ENCODE results near the gene CLK2. TPM values are rescaled to one million over a fixed set of nuclear protein-coding genes. Genes with fewer than 3 reads are reported as not detected.

CLK2 gene
- total and polyA plus RNA-seq, 2 of the 8 experiments (the other 6 are each of a cell fraction or from before 2014, with no cell fraction given) = 62.2 to 76.0 TPM

DNA sequence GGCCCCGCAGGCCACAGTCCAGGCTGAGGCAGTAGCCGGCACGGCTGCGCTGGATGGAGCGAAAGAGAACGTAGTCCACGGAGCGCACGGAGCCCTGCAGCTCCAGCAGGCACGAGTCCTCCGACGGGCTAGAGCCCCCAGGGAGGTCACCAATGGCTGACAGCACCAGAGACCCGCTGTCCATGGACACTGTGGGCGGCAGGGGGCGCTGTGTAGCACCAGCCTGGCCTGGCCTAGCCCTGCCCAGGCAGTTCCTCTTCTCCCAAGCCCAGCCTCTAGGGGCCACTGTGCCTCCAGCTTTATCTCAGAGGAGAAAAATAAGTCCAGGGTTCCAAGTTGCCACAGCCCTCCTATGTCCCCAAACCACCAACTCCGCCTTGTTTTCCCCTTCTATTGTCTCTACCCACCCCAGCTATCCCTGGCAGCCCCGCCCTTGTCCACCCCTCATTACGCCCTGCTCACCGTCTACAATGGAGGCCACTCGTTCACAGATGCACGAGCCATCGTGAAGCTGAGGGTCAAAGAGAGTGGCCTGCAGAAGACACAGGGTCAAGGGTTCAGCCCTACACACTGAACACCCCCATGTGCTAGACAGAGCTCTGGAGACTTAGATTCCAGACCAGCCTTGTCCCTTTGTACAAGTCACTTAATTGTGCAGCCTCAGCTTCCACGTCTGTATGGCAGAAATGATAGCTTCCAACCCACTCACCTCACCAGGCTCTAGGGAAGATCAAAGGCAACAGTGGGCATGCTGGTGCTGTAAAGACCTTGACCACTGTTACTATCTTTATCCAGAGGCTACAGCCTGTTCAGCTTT is 22.5 kb downstream of the CLK2 start (continued):
- TF ChIP-seq SP1 (IDR thresholded peaks at IDR 0.05; ENCODE audit: low read depth, low read length) (0 out of 2 replicates have a peak, but pooled peaks have one; percentile 33), CREB1 (IDR thresholded peaks at IDR 0.05) (peak; percentile 66), TCF12 (IDR thresholded peaks at IDR 0.05; ENCODE audit: low read depth, low read length) (no peak), SP4 (IDR thresholded peaks at IDR 0.05; ENCODE audit: low read length) (peak; percentile 45; the same call in 1 of the 2 replicates), GABPA (IDR thresholded peaks at IDR 0.05; ENCODE audit: borderline replicate concordance, insufficient read depth, low read length) (peak; percentile 66; the same call in 1 of the 2 replicates), FOSL1 (IDR thresholded peaks at IDR 0.05; ENCODE audit: insufficient read depth, low read depth, low read length) (no peak), SAP30 (IDR thresholded peaks at IDR 0.05; ENCODE audit: insufficient read depth, insufficient replicate concordance, low read length) (peak; percentile 41), RFX5 (IDR thresholded peaks at IDR 0.05; ENCODE audit: borderline replicate concordance, low read depth, low read length) (no peak), BRCA1 (IDR thresholded peaks at IDR 0.05; ENCODE audit: low read depth, low read length) (no peak), SIN3A (conservative IDR thresholded peaks at IDR 0.05 in 1 of 2, IDR thresholded peaks at IDR 0.05 in 1 of 2; ENCODE audit: low read depth in 1 of 2, low read length in 2 of 2) (peak; percentile 89 to 94; a peak in 3 of 4 replicates), SUZ12 (IDR thresholded peaks at IDR 0.05; ENCODE audit: low read length) (no peak), ASH2L (IDR thresholded peaks at IDR 0.05; ENCODE audit: low read length) (peak; percentile 59), CEBPB (IDR thresholded peaks at IDR 0.05; ENCODE audit: low read depth, low read length) (no peak)
- TF ChIP-seq, protein P1, sequence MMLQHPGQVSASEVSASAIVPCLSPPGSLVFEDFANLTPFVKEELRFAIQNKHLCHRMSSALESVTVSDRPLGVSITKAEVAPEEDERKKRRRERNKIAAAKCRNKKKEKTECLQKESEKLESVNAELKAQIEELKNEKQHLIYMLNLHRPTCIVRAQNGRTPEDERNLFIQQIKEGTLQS (IDR thresholded peaks at IDR 0.05; ENCODE audit: insufficient read depth, low read depth, low read length) = 0 out of 2 replicates have a peak, but pooled peaks have one; percentile 4
- TF ChIP-seq, protein P2, sequence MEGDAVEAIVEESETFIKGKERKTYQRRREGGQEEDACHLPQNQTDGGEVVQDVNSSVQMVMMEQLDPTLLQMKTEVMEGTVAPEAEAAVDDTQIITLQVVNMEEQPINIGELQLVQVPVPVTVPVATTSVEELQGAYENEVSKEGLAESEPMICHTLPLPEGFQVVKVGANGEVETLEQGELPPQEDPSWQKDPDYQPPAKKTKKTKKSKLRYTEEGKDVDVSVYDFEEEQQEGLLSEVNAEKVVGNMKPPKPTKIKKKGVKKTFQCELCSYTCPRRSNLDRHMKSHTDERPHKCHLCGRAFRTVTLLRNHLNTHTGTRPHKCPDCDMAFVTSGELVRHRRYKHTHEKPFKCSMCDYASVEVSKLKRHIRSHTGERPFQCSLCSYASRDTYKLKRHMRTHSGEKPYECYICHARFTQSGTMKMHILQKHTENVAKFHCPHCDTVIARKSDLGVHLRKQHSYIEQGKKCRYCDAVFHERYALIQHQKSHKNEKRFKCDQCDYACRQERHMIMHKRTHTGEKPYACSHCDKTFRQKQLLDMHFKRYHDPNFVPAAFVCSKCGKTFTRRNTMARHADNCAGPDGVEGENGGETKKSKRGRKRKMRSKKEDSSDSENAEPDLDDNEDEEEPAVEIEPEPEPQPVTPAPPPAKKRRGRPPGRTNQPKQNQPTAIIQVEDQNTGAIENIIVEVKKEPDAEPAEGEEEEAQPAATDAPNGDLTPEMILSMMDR (IDR thresholded peaks at IDR 0.05; ENCODE audit: control extremely low read depth in 1 of 3, insufficient read depth in 1 of 3, low read depth in 1 of 3, low read length in 3 of 3) = peak; percentile 100
- TF ChIP-seq, protein P3, sequence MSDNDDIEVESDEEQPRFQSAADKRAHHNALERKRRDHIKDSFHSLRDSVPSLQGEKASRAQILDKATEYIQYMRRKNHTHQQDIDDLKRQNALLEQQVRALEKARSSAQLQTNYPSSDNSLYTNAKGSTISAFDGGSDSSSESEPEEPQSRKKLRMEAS (IDR thresholded peaks at IDR 0.05) = peak; percentile 76

Measured in H1 (cell line).